OCI-M2 (cell line): ENCODE measurements around the gene COX4I2.
A peak's percentile ranks its signal among the peaks of the same experiment; 100 is the strongest.

Experiments used
- DNase-seq: peaks from one replicate; lab custom pipeline; 2025; ENCODE audit not compliant: unreplicated experiment; lab: John Stamatoyannopoulos, UW

The COX4I2 gene

GRCh38 chr20:31693987-31694661 is 56.4 kb downstream of the COX4I2 start:
- peak; percentile 73 for DNase-seq
